ENCODE data around the gene PHYKPL.

Gene PHYKPL

DNA sequence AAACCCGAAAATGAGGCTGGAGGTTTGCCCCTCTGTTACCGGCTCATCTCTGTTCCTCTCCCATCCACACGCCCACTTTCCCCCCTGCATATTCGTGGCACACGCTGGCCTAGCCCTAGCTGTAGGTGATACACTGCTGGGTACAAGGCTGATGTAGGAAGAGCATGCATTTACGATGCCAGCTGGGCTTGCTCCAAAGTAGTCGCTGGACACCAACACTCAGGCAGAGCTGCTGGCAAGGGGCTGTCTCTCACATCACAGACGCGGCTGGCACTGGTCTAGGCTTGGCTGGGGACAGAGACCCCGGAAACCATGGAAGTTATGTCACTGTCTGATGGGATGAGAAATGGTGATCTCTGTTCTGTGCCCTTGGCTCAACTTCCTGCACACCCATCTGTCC is 9.8 kb upstream of the PHYKPL start:
- H3K4me2 ChIP-seq (ENCODE audit: low read length), result no peak overlapping the region
- H3K27ac ChIP-seq (ENCODE audit: low read depth, low read length, poor library complexity, severe bottlenecking), result no peak overlapping the region

GRCh38 chr5:178241688-178242231 is 9.2 kb upstream of the PHYKPL start:
- Histone ChIP-seq H3K4me2 (ENCODE audit: low read length) (no peak overlapping the region), H3K4me1 (ENCODE audit: insufficient read depth, low read length, severe bottlenecking) (peaks cover 20% of the 10 kb centered on the region), H3K36me3 (ENCODE audit: insufficient read depth, low read length) (no peaks in the 10 kb centered on the region), H3K9me3 (ENCODE audit: low read length) (no peaks in the 10 kb centered on the region), H3K4me3 (ENCODE audit: low read depth, low read length, poor library complexity, severe bottlenecking) (no peak overlapping the region), H3K9ac (ENCODE audit: low read length) (no peak overlapping the region), H3K79me2 (ENCODE audit: insufficient read depth, low read length) (no peaks in the 10 kb centered on the region), H3K9me2 (ENCODE audit: low read depth, low read length) (no peaks in the 10 kb centered on the region), H3K27ac (ENCODE audit: low read depth, low read length, poor library complexity, severe bottlenecking) (no peak overlapping the region), H2AFZ (ENCODE audit: low read length) (no peak overlapping the region), H4K20me1 (ENCODE audit: insufficient read depth, low read length) (no peaks in the 10 kb centered on the region), H3K27me3 (ENCODE audit: insufficient read depth, low read length) (no peaks in the 10 kb centered on the region), H3F3A (ENCODE audit: insufficient read depth, low read length) (no peaks in the 10 kb centered on the region)
- TF ChIP-seq, protein P1, sequence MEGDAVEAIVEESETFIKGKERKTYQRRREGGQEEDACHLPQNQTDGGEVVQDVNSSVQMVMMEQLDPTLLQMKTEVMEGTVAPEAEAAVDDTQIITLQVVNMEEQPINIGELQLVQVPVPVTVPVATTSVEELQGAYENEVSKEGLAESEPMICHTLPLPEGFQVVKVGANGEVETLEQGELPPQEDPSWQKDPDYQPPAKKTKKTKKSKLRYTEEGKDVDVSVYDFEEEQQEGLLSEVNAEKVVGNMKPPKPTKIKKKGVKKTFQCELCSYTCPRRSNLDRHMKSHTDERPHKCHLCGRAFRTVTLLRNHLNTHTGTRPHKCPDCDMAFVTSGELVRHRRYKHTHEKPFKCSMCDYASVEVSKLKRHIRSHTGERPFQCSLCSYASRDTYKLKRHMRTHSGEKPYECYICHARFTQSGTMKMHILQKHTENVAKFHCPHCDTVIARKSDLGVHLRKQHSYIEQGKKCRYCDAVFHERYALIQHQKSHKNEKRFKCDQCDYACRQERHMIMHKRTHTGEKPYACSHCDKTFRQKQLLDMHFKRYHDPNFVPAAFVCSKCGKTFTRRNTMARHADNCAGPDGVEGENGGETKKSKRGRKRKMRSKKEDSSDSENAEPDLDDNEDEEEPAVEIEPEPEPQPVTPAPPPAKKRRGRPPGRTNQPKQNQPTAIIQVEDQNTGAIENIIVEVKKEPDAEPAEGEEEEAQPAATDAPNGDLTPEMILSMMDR (IDR thresholded peaks at IDR 0.05; ENCODE audit: low read length), result no peak
- no peak for TF ChIP-seq EZH2 (IDR thresholded peaks at IDR 0.05; ENCODE audit: borderline replicate concordance, low read length)

More for the DNA sequence above, 9.8 kb upstream of the PHYKPL start:
- TF ChIP-seq EZH2 (IDR thresholded peaks at IDR 0.05; ENCODE audit: borderline replicate concordance, low read length), result no peak
- TF ChIP-seq, protein P1 (IDR thresholded peaks at IDR 0.05; ENCODE audit: low read length), result no peak
- H3K27me3 ChIP-seq (ENCODE audit: insufficient read depth, low read length), result no peaks in the 10 kb centered on the region
- no peaks in the 10 kb centered on the region for H4K20me1 ChIP-seq (ENCODE audit: insufficient read depth, low read length)
- no peak overlapping the region for H3K4me3 ChIP-seq (ENCODE audit: low read depth, low read length, poor library complexity, severe bottlenecking)
- no peaks in the 10 kb centered on the region for H3K79me2 ChIP-seq (ENCODE audit: insufficient read depth, low read length)
- no peak overlapping the region for H3K9ac ChIP-seq (ENCODE audit: low read length)
- H3K4me1 ChIP-seq (ENCODE audit: insufficient read depth, low read length, severe bottlenecking), result peaks cover 20% of the 10 kb centered on the region
- H3F3A ChIP-seq (ENCODE audit: insufficient read depth, low read length), result no peaks in the 10 kb centered on the region
- no peaks in the 10 kb centered on the region for H3K9me3 ChIP-seq (ENCODE audit: low read length)
- no peaks in the 10 kb centered on the region for H3K36me3 ChIP-seq (ENCODE audit: insufficient read depth, low read length)
- H2AFZ ChIP-seq (ENCODE audit: low read length), result no peak overlapping the region
- no peaks in the 10 kb centered on the region for H3K9me2 ChIP-seq (ENCODE audit: low read depth, low read length)

DNA sequence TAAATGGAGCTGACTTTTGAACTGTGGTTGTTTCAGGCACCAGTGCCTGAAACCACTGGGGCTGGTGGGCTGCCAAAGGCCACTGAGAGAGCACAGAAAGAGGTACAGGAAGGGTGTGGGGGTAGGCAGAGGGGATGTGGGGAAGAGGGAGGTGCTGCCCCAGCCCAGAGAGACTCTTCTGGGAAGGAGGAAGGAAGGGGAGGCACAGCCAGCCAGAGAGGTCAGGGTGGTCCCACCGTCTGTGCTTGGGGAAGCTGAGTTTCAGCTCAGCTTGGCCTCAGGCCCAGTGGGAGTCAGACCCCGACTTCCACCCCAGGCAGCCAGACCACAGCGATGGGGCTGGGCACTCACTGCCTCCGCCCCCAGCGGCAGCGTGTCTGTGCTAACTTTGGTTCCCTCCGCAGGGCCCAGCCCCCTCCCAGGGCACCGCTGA is 8.6 kb upstream of the PHYKPL start:
- TF ChIP-seq EZH2 (IDR thresholded peaks at IDR 0.05; ENCODE audit: borderline replicate concordance, low read length), result no peak
- TF ChIP-seq, protein P1 (IDR thresholded peaks at IDR 0.05; ENCODE audit: low read length), result no peak
- no peak overlapping the region for H3K27ac ChIP-seq (ENCODE audit: low read depth, low read length, poor library complexity, severe bottlenecking)
- no peak overlapping the region for H3K4me2 ChIP-seq (ENCODE audit: low read length)
- H3K9ac ChIP-seq (ENCODE audit: low read length), result no peak overlapping the region
- H3K9me2 ChIP-seq (ENCODE audit: low read depth, low read length), result no peaks in the 10 kb centered on the region
- H2AFZ ChIP-seq (ENCODE audit: low read length), result no peak overlapping the region
- H3K4me1 ChIP-seq (ENCODE audit: insufficient read depth, low read length, severe bottlenecking), result peaks cover 20% of the 10 kb centered on the region
- no peaks in the 10 kb centered on the region for H3K9me3 ChIP-seq (ENCODE audit: low read length)
- no peaks in the 10 kb centered on the region for H3K79me2 ChIP-seq (ENCODE audit: insufficient read depth, low read length)
- H3K27me3 ChIP-seq (ENCODE audit: insufficient read depth, low read length), result no peaks in the 10 kb centered on the region
- H3F3A ChIP-seq (ENCODE audit: insufficient read depth, low read length), result no peaks in the 10 kb centered on the region
- H3K36me3 ChIP-seq (ENCODE audit: insufficient read depth, low read length), result no peaks in the 10 kb centered on the region
- H4K20me1 ChIP-seq (ENCODE audit: insufficient read depth, low read length), result no peaks in the 10 kb centered on the region
- H3K4me3 ChIP-seq (ENCODE audit: low read depth, low read length, poor library complexity, severe bottlenecking), result no peak overlapping the region
